ENCODE measurements around the gene DHRSX. TPM values are rescaled to one million over a fixed set of nuclear protein-coding genes. Genes with fewer than 3 reads are reported as not detected.
"Not testable (repeated sequence)": the region's sequence is repeated elsewhere in the genome, so short reads cannot be mapped to it uniquely, and the experiment has no call there.

DHRSX gene
- total and polyA plus RNA-seq, 2 donors (not counting 1 experiment from before 2014, with no cell fraction given) = 23.7 to 25.6 TPM

DNA sequence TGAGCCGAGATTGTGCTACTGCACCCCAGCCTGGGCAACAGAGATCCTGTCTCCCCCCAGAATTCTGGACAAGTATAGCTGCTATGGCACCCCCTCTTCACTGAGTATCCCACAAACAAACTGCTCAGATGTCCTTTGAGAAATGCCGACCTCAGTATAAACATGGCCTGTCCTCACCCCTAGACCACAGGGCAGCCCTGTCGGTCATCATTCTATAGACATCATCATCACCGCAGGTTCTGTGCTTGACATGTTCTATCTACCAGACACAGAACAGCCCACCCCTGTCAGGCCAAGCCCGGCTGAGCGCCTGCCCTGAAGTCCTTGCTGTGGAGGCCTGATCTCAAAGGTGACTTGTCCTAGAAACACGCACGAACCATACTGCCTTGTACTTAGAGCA lies 232.9 kb downstream of the DHRSX start:
- Histone ChIP-seq H3K4me2 (ENCODE audit: extremely low read depth, insufficient read depth, low read length) (no peak overlapping the region), H4K20me1 (ENCODE audit: control insufficient read depth, extremely low read depth, insufficient read depth, low read length) (no peaks in the 10 kb centered on the region), H3K4me1 (ENCODE audit: control insufficient read depth, extremely low read depth, insufficient read depth, low read length) (no peaks in the 10 kb centered on the region), H3K36me3 (ENCODE audit: control insufficient read depth, insufficient read depth, low read length) (peaks cover 3% of the 10 kb centered on the region), H3K79me2 (ENCODE audit: control insufficient read depth, insufficient read depth, low read length) (no peaks in the 10 kb centered on the region), H3K9ac (ENCODE audit: insufficient read depth, low read length) (no peak overlapping the region), H3K4me3 (replicated peaks in 1 of 4; ENCODE audit: control extremely low read depth in 1 of 4, insufficient read depth in 1 of 4, low read depth in 3 of 4, low read length in 4 of 4) (no peak overlapping the region), H2AFZ (ENCODE audit: low read length) (no peak overlapping the region), H3K27me3 (ENCODE audit: control insufficient read depth, insufficient read depth, low read length) (no peaks in the 10 kb centered on the region), H3K27ac (ENCODE audit: insufficient read depth, low read length) (no peak overlapping the region), H3K9me3 (ENCODE audit: control insufficient read depth, insufficient read depth, low read depth, low read length) (no peaks in the 10 kb centered on the region)
- DNase-seq (ENCODE audit: low read depth in 2 of 2) = no peak
- TF ChIP-seq EZH2 (IDR thresholded peaks at IDR 0.05; ENCODE audit: low read length, missing control alignments) = no peak
- no peak for TF ChIP-seq CTCF (conservative IDR thresholded peaks at IDR 0.05 in 1 of 2, IDR thresholded peaks at IDR 0.05 in 1 of 2; ENCODE audit: low read depth in 1 of 2, low read length in 2 of 2)

- Histone ChIP-seq H2AFZ (ENCODE audit: low read length) (no peak overlapping the region), H3K79me2 (ENCODE audit: control insufficient read depth, insufficient read depth, low read length) (no peaks in the 10 kb centered on the region), H3K4me2 (ENCODE audit: extremely low read depth, insufficient read depth, low read length) (no peak overlapping the region), H3K4me3 (replicated peaks in 1 of 4; ENCODE audit: control extremely low read depth in 1 of 4, insufficient read depth in 1 of 4, low read depth in 3 of 4, low read length in 4 of 4) (no peak overlapping the region), H4K20me1 (ENCODE audit: control insufficient read depth, extremely low read depth, insufficient read depth, low read length) (no peaks in the 10 kb centered on the region), H3K36me3 (ENCODE audit: control insufficient read depth, insufficient read depth, low read length) (peaks cover 3% of the 10 kb centered on the region), H3K27ac (ENCODE audit: insufficient read depth, low read length) (no peak overlapping the region), H3K4me1 (ENCODE audit: control insufficient read depth, extremely low read depth, insufficient read depth, low read length) (no peaks in the 10 kb centered on the region), H3K9ac (ENCODE audit: insufficient read depth, low read length) (no peak overlapping the region), H3K27me3 (ENCODE audit: control insufficient read depth, insufficient read depth, low read length) (no peaks in the 10 kb centered on the region), H3K9me3 (ENCODE audit: control insufficient read depth, insufficient read depth, low read depth, low read length) (no peaks in the 10 kb centered on the region)
- TF ChIP-seq EZH2 (IDR thresholded peaks at IDR 0.05; ENCODE audit: low read length, missing control alignments) (no peak), CTCF (conservative IDR thresholded peaks at IDR 0.05 in 1 of 2, IDR thresholded peaks at IDR 0.05 in 1 of 2; ENCODE audit: low read depth in 1 of 2, low read length in 2 of 2) (no peak)
- no peak for DNase-seq (ENCODE audit: low read depth in 2 of 2)
Observed at GRCh38 chrX:2266445-2267349, 234.1 kb downstream of the DHRSX start.

GRCh38 chrX:2265658-2266444 lies 234.9 kb downstream of the DHRSX start:
- not testable (repeated sequence) for DNase-seq (ENCODE audit: low read depth in 2 of 2); H3K79me2 ChIP-seq (ENCODE audit: control insufficient read depth, insufficient read depth, low read length); H3K27me3 ChIP-seq (ENCODE audit: control insufficient read depth, insufficient read depth, low read length); H3K27ac ChIP-seq (ENCODE audit: insufficient read depth, low read length); H3K4me3 ChIP-seq (replicated peaks in 1 of 4; ENCODE audit: control extremely low read depth in 1 of 4, insufficient read depth in 1 of 4, low read depth in 3 of 4, low read length in 4 of 4); H3K9me3 ChIP-seq (ENCODE audit: control insufficient read depth, insufficient read depth, low read depth, low read length); H4K20me1 ChIP-seq (ENCODE audit: control insufficient read depth, extremely low read depth, insufficient read depth, low read length); H2AFZ ChIP-seq (ENCODE audit: low read length); H3K4me1 ChIP-seq (ENCODE audit: control insufficient read depth, extremely low read depth, insufficient read depth, low read length); H3K9ac ChIP-seq (ENCODE audit: insufficient read depth, low read length); H3K4me2 ChIP-seq (ENCODE audit: extremely low read depth, insufficient read depth, low read length); H3K36me3 ChIP-seq (ENCODE audit: control insufficient read depth, insufficient read depth, low read length)
